NCI-H748 (cell line): ENCODE measurements around the gene RPL27A.

Experiments
- DNase-seq: peaks from one replicate; lab custom pipeline; 2025; ENCODE audit not compliant: unreplicated experiment; lab: John Stamatoyannopoulos, UW

The RPL27A gene

GRCh38 chr11:8720352-8720751 lies 37.8 kb downstream of the RPL27A start:
- no peak for DNase-seq

GRCh38 chr11:8720868-8721608 lies 38.4 kb downstream of the RPL27A start:
- DNase-seq, result peak; percentile 78

GRCh38 chr11:8721609-8722500 lies 39.3 kb downstream of the RPL27A start:
- no peak for DNase-seq

GRCh38 chr11:8722809-8723208 lies 40.2 kb downstream of the RPL27A start:
- no peak for DNase-seq

- DNase-seq, result no peak
Observed at GRCh38 chr11:8723711-8724110, 41.1 kb downstream of the RPL27A start.

GRCh38 chr11:8724682-8725081 lies 42.1 kb downstream of the RPL27A start:
- DNase-seq, result no peak

- DNase-seq, result no peak
Observed at GRCh38 chr11:8726395-8726794, 43.8 kb downstream of the RPL27A start.

GRCh38 chr11:8728563-8728962 lies 46.0 kb downstream of the RPL27A start:
- DNase-seq, result no peak

- no peak for DNase-seq
Observed at GRCh38 chr11:8729067-8729466, 46.5 kb downstream of the RPL27A start.

- DNase-seq, result no peak
Observed at GRCh38 chr11:8729837-8730696, 47.5 kb downstream of the RPL27A start.

GRCh38 chr11:8730697-8731020 lies 48.1 kb downstream of the RPL27A start:
- DNase-seq, result no peak

- no peak for DNase-seq
Observed at GRCh38 chr11:8731647-8732323, 49.2 kb downstream of the RPL27A start.

- DNase-seq, result no peak
Observed at GRCh38 chr11:8732324-8732670, 49.7 kb downstream of the RPL27A start.

- no peak for DNase-seq
Observed at GRCh38 chr11:8732748-8733241, 50.2 kb downstream of the RPL27A start.

GRCh38 chr11:8733852-8734251 lies 51.3 kb downstream of the RPL27A start:
- no peak for DNase-seq

GRCh38 chr11:8735094-8735493 lies 52.5 kb downstream of the RPL27A start:
- no peak for DNase-seq

- DNase-seq, result no peak
Observed at GRCh38 chr11:8739309-8739793, 56.8 kb downstream of the RPL27A start.
